SH-SY5Y (cell line): ENCODE results near the gene ZNF878.

ENCODE experiments used
- GATA2 ChIP-seq: IDR thresholded peaks from 2 replicates; pipeline ENCODE4 v1.6.1; 2011; ENCODE audit warnings: mild to moderate bottlenecking, low read depth, low read length
- GATA3 ChIP-seq: IDR thresholded peaks from 2 replicates; pipeline ENCODE4 v1.6.1; 2011; ENCODE audit warnings: low read depth, mild to moderate bottlenecking, low read length, moderate library complexity

DNA sequence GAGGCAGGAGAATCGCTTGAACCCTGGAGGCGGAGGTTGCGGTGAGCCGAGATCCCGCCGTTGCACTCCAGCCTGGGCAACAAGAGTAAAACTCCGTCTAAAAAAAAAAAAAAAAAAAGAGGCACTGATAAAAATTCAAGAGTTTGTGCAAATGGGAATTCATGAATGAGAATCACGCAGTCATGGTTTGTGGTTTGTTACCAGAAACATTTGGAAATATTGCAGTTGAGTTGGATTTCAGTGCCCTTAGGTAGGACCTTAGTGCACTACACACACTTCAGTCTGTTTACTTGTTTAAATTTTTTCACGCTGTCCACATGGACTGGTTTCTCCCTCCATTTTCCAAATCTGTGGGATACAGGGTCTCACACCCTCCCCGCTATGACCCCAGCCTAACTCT is 40.2 kb upstream of the ZNF878 start:
- TF ChIP-seq GATA2, result no peak
- no peak for TF ChIP-seq GATA3
